KMS-11 (cell line): Measurements from ENCODE around the gene TCEA3.

Source experiments
- H2AFZ ChIP-seq: fragments of 200-600 bp; sonication (generic); 2 replicates; pipeline ENCODE4 v1.6.1; 2016; ENCODE audit warnings: antibody characterized with exemption, mixed run types, low read depth
- H3K27ac ChIP-seq: fragments of 200-600 bp; sonication (generic); 2 replicates; pipeline ENCODE4 v1.6.1; 2016; ENCODE audit warnings: mild to moderate bottlenecking, mixed run types
- H3K27me3 ChIP-seq: fragments of 200-600 bp; sonication (generic); 2 replicates; pipeline ENCODE4 v1.6.1; 2017; ENCODE audit warnings: mild to moderate bottlenecking, low read depth, mixed run types, moderate library complexity; ENCODE audit not compliant: insufficient read depth
- H3K36me3 ChIP-seq: fragments of 200-600 bp; sonication (generic); 2 replicates; pipeline ENCODE4 v1.6.1; 2017; ENCODE audit warnings: mild to moderate bottlenecking, mixed run types; ENCODE audit not compliant: insufficient read depth
- H3K4me1 ChIP-seq: fragments of 200-600 bp; sonication (generic); 2 replicates; pipeline ENCODE4 v1.6.1; 2016; ENCODE audit warnings: mild to moderate bottlenecking, low read depth, mixed run types; ENCODE audit not compliant: poor library complexity, severe bottlenecking
- H3K4me2 ChIP-seq: fragments of 200-600 bp; sonication (generic); 2 replicates; pipeline ENCODE4 v1.7.0; 2016; ENCODE audit warnings: mild to moderate bottlenecking, mixed run types
- H3K4me3 ChIP-seq: fragments of 200-600 bp; sonication (generic); IDR thresholded peaks from 2 replicates; pipeline ENCODE4 v1.6.1; 2017; ENCODE audit warnings: low read depth, low read length, mixed read lengths; ENCODE audit not compliant: insufficient read depth
- H3K79me2 ChIP-seq: fragments of 200-600 bp; sonication (generic); 2 replicates; pipeline ENCODE4 v1.6.1; 2016; ENCODE audit warnings: low read depth, mixed run types; ENCODE audit not compliant: insufficient read depth
- H3K9ac ChIP-seq: fragments of 200-600 bp; sonication (generic); 2 replicates; pipeline ENCODE4 v1.6.1; 2016; ENCODE audit warnings: mild to moderate bottlenecking, mixed run types
- H4K20me1 ChIP-seq: fragments of 200-600 bp; sonication (generic); 2 replicates; pipeline ENCODE4 v1.6.1; 2016; ENCODE audit warnings: mild to moderate bottlenecking, mixed run types; ENCODE audit not compliant: insufficient read depth
- CTCF ChIP-seq: fragments of 200-600 bp; sonication (generic); conservative IDR thresholded peaks from 2 replicates; pipeline ENCODE4 v1.6.1; 2017; ENCODE audit warnings: low read depth, mild to moderate bottlenecking, antibody characterized with exemption, low read length, moderate library complexity, mixed read lengths

TCEA3 gene

GRCh38 chr1:23392125-23392855 lies 32.3 kb downstream of the TCEA3 start:
- no peaks in the 10 kb centered on the region for H3K27me3 ChIP-seq
- no peak overlapping the region for H3K4me3 ChIP-seq

DNA sequence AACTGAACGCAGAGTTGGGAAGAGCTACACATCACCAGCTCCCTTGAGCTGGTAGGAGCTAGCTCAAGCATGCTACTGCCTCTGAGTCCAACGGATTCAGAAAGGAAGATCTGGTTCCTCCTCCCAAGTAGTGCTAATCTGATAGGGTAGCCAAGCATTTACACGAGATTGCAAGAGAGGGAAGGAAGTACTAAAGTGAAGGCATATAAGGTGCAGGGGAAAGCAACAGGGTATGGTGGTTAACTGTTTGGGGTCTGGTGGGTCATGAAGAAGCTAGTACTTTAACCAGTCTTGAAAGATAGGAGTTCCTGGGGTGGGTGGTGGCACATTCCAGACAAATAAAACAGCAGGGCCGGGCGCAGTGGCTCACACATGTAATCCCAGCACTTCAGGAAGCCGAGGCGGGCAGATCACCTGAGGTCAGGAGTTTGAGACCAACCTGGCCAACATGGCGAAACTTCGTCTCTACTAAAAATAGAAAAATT lies 34.7 kb downstream of the TCEA3 start:
- H3K27me3 ChIP-seq = no peaks in the 10 kb centered on the region

More at GRCh38 chr1:23392125-23392855, 32.3 kb downstream of the TCEA3 start:
- no peak overlapping the region for H3K4me2 ChIP-seq
- no peak for TF ChIP-seq CTCF
- H3K79me2 ChIP-seq = no peaks in the 10 kb centered on the region
- no peak overlapping the region for H3K9ac ChIP-seq
- H3K36me3 ChIP-seq = no peaks in the 10 kb centered on the region
- H4K20me1 ChIP-seq = no peaks in the 10 kb centered on the region
- no peaks in the 10 kb centered on the region for H3K4me1 ChIP-seq
- H2AFZ ChIP-seq = no peak overlapping the region
- no peak overlapping the region for H3K27ac ChIP-seq

DNA sequence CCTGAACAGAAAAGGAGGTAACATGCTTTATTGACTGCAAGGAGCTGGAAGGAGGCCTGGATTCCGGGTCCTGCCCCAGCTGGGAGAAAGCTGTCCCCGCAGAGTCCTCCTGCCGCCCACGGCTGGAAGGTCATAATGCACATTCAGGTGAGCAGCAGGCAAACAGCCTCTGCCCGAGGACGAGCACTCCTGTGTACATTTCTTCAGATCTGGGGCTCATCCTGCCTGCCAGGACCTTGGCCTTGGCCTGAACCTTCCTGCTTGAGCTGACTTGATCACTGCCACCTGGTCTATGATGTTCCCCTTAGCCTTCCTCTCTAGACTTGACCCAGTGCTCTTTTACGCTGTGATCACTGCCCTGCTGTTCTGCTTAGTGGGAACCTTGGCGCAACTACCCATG lies 37.1 kb downstream of the TCEA3 start:
- H3K9ac ChIP-seq = no peak overlapping the region
- H3K79me2 ChIP-seq = no peaks in the 10 kb centered on the region
- no peaks in the 10 kb centered on the region for H3K36me3 ChIP-seq
- no peak overlapping the region for H3K4me2 ChIP-seq
- no peak overlapping the region for H3K4me3 ChIP-seq
- H3K4me1 ChIP-seq = no peaks in the 10 kb centered on the region
- H4K20me1 ChIP-seq = no peaks in the 10 kb centered on the region
- no peak overlapping the region for H3K27ac ChIP-seq
- no peaks in the 10 kb centered on the region for H3K27me3 ChIP-seq
- TF ChIP-seq CTCF = no peak
- no peak overlapping the region for H2AFZ ChIP-seq

More for the DNA sequence above, 34.7 kb downstream of the TCEA3 start:
- Histone ChIP-seq H3K27ac (no peak overlapping the region), H3K4me2 (no peak overlapping the region), H3K79me2 (no peaks in the 10 kb centered on the region), H3K9ac (no peak overlapping the region), H2AFZ (no peak overlapping the region), H4K20me1 (no peaks in the 10 kb centered on the region), H3K4me1 (no peaks in the 10 kb centered on the region), H3K36me3 (no peaks in the 10 kb centered on the region), H3K4me3 (no peak overlapping the region)
- no peak for TF ChIP-seq CTCF

- Histone ChIP-seq H4K20me1 (no peaks in the 10 kb centered on the region), H3K4me2 (no peak overlapping the region), H3K4me3 (no peak overlapping the region), H2AFZ (no peak overlapping the region), H3K27me3 (no peaks in the 10 kb centered on the region), H3K79me2 (no peaks in the 10 kb centered on the region), H3K4me1 (no peaks in the 10 kb centered on the region), H3K36me3 (no peaks in the 10 kb centered on the region), H3K9ac (no peak overlapping the region), H3K27ac (no peak overlapping the region)
- no peak for TF ChIP-seq CTCF
Measured at GRCh38 chr1:23385119-23385621, 39.4 kb downstream of the TCEA3 start.
